H9 (cell line): ENCODE data around the gene ABL2. TPM values are rescaled to one million over a fixed set of nuclear protein-coding genes. Genes with fewer than 3 reads are reported as not detected.

Source experiments
- DNase-seq: peaks from one replicate; pipeline ENCODE4 v3.0.0-alpha.2; 2017
- H2AFZ ChIP-seq: one replicate; pipeline ENCODE4 v1.6.1; 2013; ENCODE audit warnings: mild to moderate bottlenecking, low read length, control low read depth, moderate library complexity
- H2AK5ac ChIP-seq: 2 replicates; pipeline ENCODE4 v1.6.1; 2013; ENCODE audit warnings: low read length, control low read depth, mixed read lengths; ENCODE audit not compliant: insufficient read length
- H2BK120ac ChIP-seq: one replicate; pipeline ENCODE4 v1.6.1; 2013; ENCODE audit warnings: low read depth, mild to moderate bottlenecking, low read length, control low read depth, inconsistent platforms; ENCODE audit not compliant: poor library complexity, severe bottlenecking
- H2BK12ac ChIP-seq: 2 replicates; pipeline ENCODE4 v1.6.1; 2013; ENCODE audit warnings: low read length, control low read depth, mixed read lengths, low read depth; ENCODE audit not compliant: insufficient read length
- H2BK15ac ChIP-seq: 2 replicates; pipeline ENCODE4 v1.6.1; 2013; ENCODE audit warnings: low read depth, low read length, control low read depth
- H2BK20ac ChIP-seq: one replicate; pipeline ENCODE4 v1.6.1; 2013; ENCODE audit warnings: low read depth, mild to moderate bottlenecking, low read length, control low read depth, inconsistent platforms; ENCODE audit not compliant: poor library complexity, severe bottlenecking
- H2BK5ac ChIP-seq: 2 replicates; pipeline ENCODE4 v1.6.1; 2013; ENCODE audit warnings: low read length, control low read depth, mixed read lengths; ENCODE audit not compliant: insufficient read length
- H3K14ac ChIP-seq: 2 replicates; pipeline ENCODE4 v1.6.1; 2013; ENCODE audit warnings: low read length, control low read depth; ENCODE audit not compliant: insufficient read depth
- H3K18ac ChIP-seq: 2 replicates; pipeline ENCODE4 v1.6.1; 2013; ENCODE audit warnings: low read depth, mild to moderate bottlenecking, mixed read lengths, low read length, control low read depth; ENCODE audit not compliant: insufficient read length
- H3K23ac ChIP-seq: 2 replicates; pipeline ENCODE4 v1.6.1; 2013; ENCODE audit warnings: low read length, control low read depth, mixed read lengths, low read depth; ENCODE audit not compliant: insufficient read length
- H3K23me2 ChIP-seq: 2 replicates; pipeline ENCODE4 v1.6.1; 2013; ENCODE audit warnings: low read depth, mild to moderate bottlenecking, mixed read lengths, low read length, control low read depth; ENCODE audit not compliant: insufficient read length, poor library complexity, severe bottlenecking
- H3K27ac ChIP-seq: 2 replicates; pipeline ENCODE4 v1.5.1; 2013; ENCODE audit warnings: low read length, control low read depth, mixed read lengths, low read depth; ENCODE audit not compliant: insufficient read length
- H3K27me3 ChIP-seq: 2 replicates; pipeline ENCODE4 v1.6.1; 2013; ENCODE audit warnings: low read length, control low read depth, inconsistent platforms; ENCODE audit not compliant: insufficient read depth
- H3K4ac ChIP-seq: 2 replicates; pipeline ENCODE4 v1.6.1; 2013; ENCODE audit warnings: low read depth, mild to moderate bottlenecking, control low read depth, inconsistent platforms, low read length, moderate library complexity
- H3K4me1 ChIP-seq: 2 replicates; pipeline ENCODE4 v1.6.1; 2013; ENCODE audit warnings: low read length, control low read depth, inconsistent platforms; ENCODE audit not compliant: insufficient read depth
- H3K4me2 ChIP-seq: 2 replicates; pipeline ENCODE4 v1.6.1; 2013; ENCODE audit warnings: low read length, control low read depth, mixed read lengths; ENCODE audit not compliant: insufficient read length, insufficient read depth
- H3K56ac ChIP-seq: 2 replicates; pipeline ENCODE4 v1.6.1; 2013; ENCODE audit warnings: low read depth, mild to moderate bottlenecking, mixed read lengths, low read length, control low read depth; ENCODE audit not compliant: insufficient read length
- H3K79me1 ChIP-seq: 2 replicates; pipeline ENCODE4 v1.6.1; 2013; ENCODE audit warnings: low read depth, mild to moderate bottlenecking, moderate library complexity, low read length, control low read depth, inconsistent platforms; ENCODE audit not compliant: insufficient read depth, poor library complexity, severe bottlenecking
- H3K79me2 ChIP-seq: 2 replicates; pipeline ENCODE4 v1.6.1; 2013; ENCODE audit warnings: low read length, control low read depth, inconsistent platforms; ENCODE audit not compliant: insufficient read depth
- H3K9ac ChIP-seq: 2 replicates; pipeline ENCODE4 v1.6.1; 2013; ENCODE audit warnings: low read length, control low read depth, mixed read lengths; ENCODE audit not compliant: insufficient read length; ENCODE audit errors: extremely low read depth
- H3K9me3 ChIP-seq: one replicate; pipeline ENCODE4 v1.6.1; 2013; ENCODE audit warnings: low read depth, low read length, inconsistent platforms; ENCODE audit not compliant: control insufficient read depth
- H3T11ph ChIP-seq: one replicate; pipeline ENCODE4 v1.6.1; 2013; ENCODE audit warnings: mild to moderate bottlenecking, low read length, control low read depth, inconsistent platforms
- H4K20me1 ChIP-seq: one replicate; pipeline ENCODE4 v1.6.1; 2013; ENCODE audit not compliant: control insufficient read depth, insufficient read length, insufficient read depth
- H4K5ac ChIP-seq: 2 replicates; pipeline ENCODE4 v1.6.1; 2013; ENCODE audit warnings: low read depth, mild to moderate bottlenecking, mixed read lengths, low read length, control low read depth; ENCODE audit not compliant: insufficient read length
- H4K8ac ChIP-seq: replicated peaks from 2 replicates; pipeline ENCODE4 v1.6.1; 2013; ENCODE audit warnings: low read length, control low read depth, mixed read lengths, low read depth; ENCODE audit not compliant: insufficient read length
- H4K91ac ChIP-seq: 2 replicates; pipeline ENCODE4 v1.6.1; 2013; ENCODE audit warnings: low read depth, mild to moderate bottlenecking, moderate library complexity, mixed read lengths, low read length, control low read depth; ENCODE audit not compliant: insufficient read length
- H3K27ac Mint-ChIP-seq, 3 experiments: 2 replicates in 2 of 3; 3 replicates in 1 of 3; pipeline ENCODE4 v1.8.0; 2020 to 2021; ENCODE audit warnings: mixed read lengths in 3 of 3, mild to moderate bottlenecking in 1 of 3, moderate library complexity in 1 of 3
- H3K27me3 Mint-ChIP-seq: 2 replicates; pipeline ENCODE4 v1.8.0; 2021; ENCODE audit warnings: low read depth, mild to moderate bottlenecking, moderate library complexity, mixed read lengths
- H3K36me3 Mint-ChIP-seq, 3 experiments: 2 replicates in 2 of 3; 3 replicates in 1 of 3; pipeline ENCODE4 v1.8.0; 2020 to 2021; ENCODE audit warnings: low read depth in 3 of 3, mixed read lengths in 3 of 3; ENCODE audit not compliant: insufficient read depth in 1 of 3
- H3K4me1 Mint-ChIP-seq, 2 experiments: 2 replicates each; pipeline ENCODE4 v1.8.0; 2020; ENCODE audit warnings: mixed read lengths in 2 of 2
- H3K4me3 Mint-ChIP-seq, 2 experiments: 2 replicates in 1 of 2; 3 replicates in 1 of 2; pipeline ENCODE4 v1.8.0; 2020 to 2021; ENCODE audit warnings: mild to moderate bottlenecking in 2 of 2, mixed read lengths in 2 of 2, moderate library complexity in 1 of 2
- H3K9me3 Mint-ChIP-seq, 2 experiments: 2 replicates in 1 of 2; 3 replicates in 1 of 2; pipeline ENCODE4 v1.8.0; 2020; ENCODE audit warnings: mild to moderate bottlenecking in 2 of 2, mixed read lengths in 2 of 2, moderate library complexity in 1 of 2
- CTCF ChIP-seq: fragments of 200-600 bp; sonication (generic); conservative IDR thresholded peaks from 3 replicates; pipeline ENCODE4 v1.8.0; 2021; ENCODE audit warnings: antibody characterized with exemption, mild to moderate bottlenecking
- WGBS: extraction: QIAGEN DNeasy Blood & Tissue Kit; methylation state at CpG from one replicate; pipeline ENCODE4 v1.1.7; 2013; ENCODE audit warnings: missing lambda C conversion rate, low lambda C conversion rate, mixed read lengths; ENCODE audit not compliant: insufficient read length; ENCODE audit errors: extremely low coverage; 5-methylcytosine and 5-hydroxymethylcytosine counted together
- total RNA-seq: library from RNA; stranded (reverse); gene quantifications from 2 replicates; pipeline ENCODE4 v1.2.1, GENCODE V29; 2021

The ABL2 gene
- total RNA-seq, 1 experiment from 2014 or later, result 21.2 TPM

- Histone ChIP-seq H2BK20ac (no peak overlapping the region), H4K5ac (no peak overlapping the region), H3K27me3 (no peaks in the 10 kb centered on the region), H3T11ph (no peak overlapping the region), H3K27ac (no peak overlapping the region), H3K9me3 (no peaks in the 10 kb centered on the region), H3K9ac (no peak overlapping the region), H2BK15ac (no peak overlapping the region), H3K23me2 (no peaks in the 10 kb centered on the region), H3K79me1 (no peaks in the 10 kb centered on the region), H4K20me1 (no peaks in the 10 kb centered on the region), H4K8ac (no peak overlapping the region), H2BK5ac (no peak overlapping the region), H2BK12ac (no peak overlapping the region), H3K56ac (no peak overlapping the region), H2BK120ac (no peak overlapping the region), H2AK5ac (no peak overlapping the region), H3K23ac (no peak overlapping the region), H2AFZ (no peak overlapping the region), H4K91ac (no peak overlapping the region), H3K14ac (no peak overlapping the region), H3K4me2 (no peak overlapping the region), H3K4me1 (no peaks in the 10 kb centered on the region), H3K79me2 (no peaks in the 10 kb centered on the region; the same call in 1 of the 2 replicates), H3K18ac (no peak overlapping the region), H3K4ac (no peak overlapping the region)
- TF ChIP-seq CTCF, result no peak
- WGBS, result no CpG with 5 or more reads among the region's 2 CpGs
- Mint-ChIP-seq H3K4me3 (no peak overlapping the region), H3K36me3 (peaks cover 8 to 19% (median 9%) of the 10 kb centered on the region in 3 experiments; a peak in 6 of 7 replicates), H3K9me3 (peaks cover 5 to 10% of the 10 kb centered on the region in 2 experiments; a peak in 4 of 5 replicates), H3K27me3 (no peaks in the 10 kb centered on the region), H3K27ac (peak overlapping the region in 1 of 3 experiments; percentile 2; a peak in 1 of 7 replicates), H3K4me1 (no peaks in the 10 kb centered on the region; a peak in 1 of 4 replicates)
- no peak for DNase-seq
Observed at GRCh38 chr1:179151908-179152682, 77.4 kb downstream of the ABL2 start.
